Measurements from ENCODE around the gene TRIP10. TPM values are rescaled to one million over a fixed set of nuclear protein-coding genes. Genes with fewer than 3 reads are reported as not detected.

The TRIP10 gene
- total and polyA plus RNA-seq, 2 of the 13 experiments (the other 11 are each of a cell fraction or from before 2014, with no cell fraction given) = 32.5 to 33.2 TPM

DNA sequence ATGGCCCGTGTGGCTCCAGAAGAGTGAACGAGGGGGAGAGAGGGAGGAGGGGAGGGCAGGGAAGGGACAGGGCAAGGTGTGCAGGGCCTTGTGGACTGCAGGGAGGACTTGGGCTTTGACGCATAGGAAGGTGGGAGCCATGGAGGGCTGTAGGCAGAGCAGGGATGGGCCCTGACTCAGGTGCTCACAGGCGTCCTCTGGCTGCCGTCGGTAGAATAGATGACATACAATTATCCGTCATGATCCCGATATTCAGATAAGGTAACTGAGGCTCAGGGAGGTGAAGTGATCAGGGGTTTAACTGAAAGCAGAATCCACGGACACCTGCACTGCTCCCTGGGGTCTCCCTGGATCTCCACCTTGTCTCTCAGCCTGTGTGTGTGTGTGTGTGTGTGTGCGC lies 22.4 kb upstream of the TRIP10 start (continued):
- TF ChIP-seq PRDM4 (CRISPR knock-in tag; IDR thresholded peaks at IDR 0.05; ENCODE audit: borderline replicate concordance) = no peak
- TF ChIP-seq, protein P1, sequence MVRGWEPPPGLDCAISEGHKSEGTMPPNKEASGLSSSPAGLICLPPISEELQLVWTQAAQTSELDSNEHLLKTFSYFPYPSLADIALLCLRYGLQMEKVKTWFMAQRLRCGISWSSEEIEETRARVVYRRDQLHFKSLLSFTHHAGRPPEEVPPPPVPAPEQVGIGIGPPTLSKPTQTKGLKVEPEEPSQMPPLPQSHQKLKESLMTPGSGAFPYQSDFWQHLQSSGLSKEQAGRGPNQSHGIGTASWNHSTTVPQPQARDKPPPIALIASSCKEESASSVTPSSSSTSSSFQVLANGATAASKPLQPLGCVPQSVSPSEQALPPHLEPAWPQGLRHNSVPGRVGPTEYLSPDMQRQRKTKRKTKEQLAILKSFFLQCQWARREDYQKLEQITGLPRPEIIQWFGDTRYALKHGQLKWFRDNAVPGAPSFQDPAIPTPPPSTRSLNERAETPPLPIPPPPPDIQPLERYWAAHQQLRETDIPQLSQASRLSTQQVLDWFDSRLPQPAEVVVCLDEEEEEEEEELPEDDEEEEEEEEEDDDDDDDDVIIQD (CRISPR knock-in tag; IDR thresholded peaks at IDR 0.05; ENCODE audit: low read depth) = no peak

- in situ Hi-C loops (cut with HindIII; ENCODE audit: extremely low pct_ligation_motif_present, low pct_unique_long_range_greater_than_20kb) (no loop called here), intact Hi-C loops (cut with micrococcal nuclease; ENCODE audit: unreplicated experiment) (no loop called here)
- H3K4me1 ChIP-seq (ENCODE audit: insufficient read depth, low read length) = peaks cover 53% of the 10 kb centered on the region
- peak overlapping the region in 1 of 3 experiments; percentile 17; a peak in 2 of 6 replicates for H3K4me3 ChIP-seq (replicated peaks in 1 of 3; ENCODE audit: insufficient read depth in 1 of 3, low read depth in 2 of 3, low read length in 3 of 3)
- no peak overlapping the region for H3K27ac ChIP-seq (ENCODE audit: extremely low read length, insufficient read depth, low read length)
- H3K4me2 ChIP-seq (ENCODE audit: low read depth, low read length) = peak overlapping the region; percentile 52
- no peaks in the 10 kb centered on the region for H3K9me3 ChIP-seq (ENCODE audit: low read length)
- peaks cover 23 to 38% of the 10 kb centered on the region in 2 experiments for H3K36me3 ChIP-seq (replicated peaks in 1 of 2; ENCODE audit: control insufficient read depth in 1 of 2, insufficient read depth in 2 of 2, low read length in 2 of 2)
- H3K79me2 ChIP-seq (ENCODE audit: insufficient read depth, low read length) = peaks cover 23% of the 10 kb centered on the region
- 85% methylated on average over 4 of the region's 4 CpGs for WGBS (ENCODE audit: low lambda C conversion rate)
- no peak overlapping the region for H2AFZ ChIP-seq (ENCODE audit: low read length)
- FAIRE-seq (peak; percentile 83), DNase-seq (ENCODE audit: low spot score) (no peak), ATAC-seq (no peak)
- H3K9ac ChIP-seq (ENCODE audit: insufficient read depth, low read depth, low read length) = peak overlapping the region; percentile 18; the same call in 1 of the 2 replicates
- POLR2A ChIA-PET = interaction anchor here (5.3 kb wide), 1 partner anchor 12 kb away, joined by 187 read pairs; no protein-coding TSS in a partner anchor
- H4K20me1 ChIP-seq (ENCODE audit: insufficient read depth, low read length) = peaks cover 67% of the 10 kb centered on the region
- CTCF ChIA-PET (ENCODE audit: low intra/inter-chr PET ratio, low total read pairs) = no interaction called here
- BruUV-seq (replicated peaks) = TSS peak; percentile 33
- peaks cover 0 to 7% of the 10 kb centered on the region in 2 experiments; a peak in 1 of 5 replicates for H3K27me3 ChIP-seq (ENCODE audit: control insufficient read depth in 1 of 2, insufficient read depth in 2 of 2, low read length in 2 of 2)
- peak; percentile 16; the same call in 1 of the 2 replicates for TF ChIP-seq JUND (CRISPR knock-in tag; IDR thresholded peaks at IDR 0.05)
- TF ChIP-seq KDM2A (CRISPR knock-in tag; IDR thresholded peaks at IDR 0.05; ENCODE audit: borderline replicate concordance, low read depth) = no peak
- TF ChIP-seq SUZ12 (IDR thresholded peaks at IDR 0.05; ENCODE audit: low read depth, low read length) = no peak
- TF ChIP-seq, protein P2, sequence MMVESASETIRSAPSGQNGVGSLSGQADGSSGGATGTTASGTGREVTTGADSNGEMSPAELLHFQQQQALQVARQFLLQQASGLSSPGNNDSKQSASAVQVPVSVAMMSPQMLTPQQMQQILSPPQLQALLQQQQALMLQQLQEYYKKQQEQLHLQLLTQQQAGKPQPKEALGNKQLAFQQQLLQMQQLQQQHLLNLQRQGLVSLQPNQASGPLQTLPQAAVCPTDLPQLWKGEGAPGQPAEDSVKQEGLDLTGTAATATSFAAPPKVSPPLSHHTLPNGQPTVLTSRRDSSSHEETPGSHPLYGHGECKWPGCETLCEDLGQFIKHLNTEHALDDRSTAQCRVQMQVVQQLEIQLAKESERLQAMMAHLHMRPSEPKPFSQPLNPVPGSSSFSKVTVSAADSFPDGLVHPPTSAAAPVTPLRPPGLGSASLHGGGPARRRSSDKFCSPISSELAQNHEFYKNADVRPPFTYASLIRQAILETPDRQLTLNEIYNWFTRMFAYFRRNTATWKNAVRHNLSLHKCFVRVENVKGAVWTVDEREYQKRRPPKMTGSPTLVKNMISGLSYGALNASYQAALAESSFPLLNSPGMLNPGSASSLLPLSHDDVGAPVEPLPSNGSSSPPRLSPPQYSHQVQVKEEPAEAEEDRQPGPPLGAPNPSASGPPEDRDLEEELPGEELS (CRISPR knock-in tag; IDR thresholded peaks at IDR 0.05) = 0 out of 2 replicates have a peak, but pooled peaks have one; percentile 21
- TF ChIP-seq ZNF350 (CRISPR knock-in tag; IDR thresholded peaks at IDR 0.05; ENCODE audit: borderline replicate concordance, low read depth) = 0 out of 2 replicates have a peak, but pooled peaks have one; percentile 19
- peak; percentile 37 to 49; a peak in 1 of 4 replicates for TF ChIP-seq POLR2A (IDR thresholded peaks at IDR 0.05; ENCODE audit: insufficient read depth in 1 of 2, low read depth in 2 of 2, low read length in 2 of 2)
- 0 out of 2 replicates have a peak, but pooled peaks have one; percentile 75 for TF ChIP-seq ZNF839 (CRISPR knock-in tag; IDR thresholded peaks at IDR 0.05; ENCODE audit: borderline replicate concordance)
- peak; percentile 90 for TF ChIP-seq FOXP1 (IDR thresholded peaks at IDR 0.05)
- TF ChIP-seq FOXP1 (CRISPR knock-in tag; IDR thresholded peaks at IDR 0.05) = no peak
- TF ChIP-seq ZSCAN21 (CRISPR knock-in tag; IDR thresholded peaks at IDR 0.05; ENCODE audit: borderline replicate concordance) = peak; percentile 75
- TF ChIP-seq ZFP90 (CRISPR knock-in tag; IDR thresholded peaks at IDR 0.05; ENCODE audit: borderline replicate concordance) = peak; percentile 65; the same call in 1 of the 2 replicates
- peak; percentile 72 for TF ChIP-seq POLR2AphosphoS5 (IDR thresholded peaks at IDR 0.05; ENCODE audit: low read depth, low read length)
- no peak for TF ChIP-seq SRSF1 (optimal IDR thresholded peaks at IDR 0.05; ENCODE audit: low read depth, low read length)
- TF ChIP-seq NFYB (CRISPR knock-in tag; IDR thresholded peaks at IDR 0.05) = no peak
- TF ChIP-seq, protein P3, sequence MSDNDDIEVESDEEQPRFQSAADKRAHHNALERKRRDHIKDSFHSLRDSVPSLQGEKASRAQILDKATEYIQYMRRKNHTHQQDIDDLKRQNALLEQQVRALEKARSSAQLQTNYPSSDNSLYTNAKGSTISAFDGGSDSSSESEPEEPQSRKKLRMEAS (IDR thresholded peaks at IDR 0.05) = 0 out of 2 replicates have a peak, but pooled peaks have one; percentile 13
These were observed 22.0 kb upstream of the TRIP10 start for GRCh38 chr19:6717441-6717971.

Measured in HepG2 (cell line).